ENCODE results near the gene OPA1.

The OPA1 gene

GRCh38 chr3:193614430-193614829 is 21.4 kb downstream of the OPA1 start:
- H3K27ac ChIP-seq (ENCODE audit: low read length), result no peak overlapping the region
- no peaks in the 10 kb centered on the region for H3K9me3 ChIP-seq (ENCODE audit: insufficient read depth, low read length, severe bottlenecking)
- no peak for TF ChIP-seq CTCF (IDR thresholded peaks at IDR 0.05; ENCODE audit: borderline replicate concordance, extremely low read depth, low read length, poor library complexity, severe bottlenecking)
- TF ChIP-seq EZH2 (IDR thresholded peaks at IDR 0.05; ENCODE audit: borderline replicate concordance, low read depth, low read length, severe bottlenecking), result no peak
- no peak overlapping the region for H3K4me2 ChIP-seq (ENCODE audit: insufficient read depth, low read length)
- H3K79me2 ChIP-seq (ENCODE audit: insufficient read depth, low read length), result peaks cover 45% of the 10 kb centered on the region
- no peak for DNase-seq
- H3K4me3 ChIP-seq (ENCODE audit: low read depth in 1 of 2, low read length in 2 of 2), result no peak overlapping the region
- no peak overlapping the region for H2AFZ ChIP-seq (ENCODE audit: low read depth, low read length)
- peaks cover 7% of the 10 kb centered on the region; the same call in 1 of the 2 replicates for H3K4me1 ChIP-seq (ENCODE audit: insufficient read depth, low read length)
- H4K20me1 ChIP-seq (ENCODE audit: insufficient read depth, low read length), result peaks cover 14% of the 10 kb centered on the region; the same call in 1 of the 2 replicates
- H3K27me3 ChIP-seq (ENCODE audit: insufficient read depth, low read length, poor library complexity), result no peaks in the 10 kb centered on the region
- no peak overlapping the region for H3K9ac ChIP-seq (ENCODE audit: low read depth, low read length)
- peak; percentile 87 for ATAC-seq (ENCODE audit: insufficient read depth, low read depth)
- H3K36me3 ChIP-seq (ENCODE audit: insufficient read depth, low read length), result peaks cover 54% of the 10 kb centered on the region

GRCh38 chr3:193617628-193618027 is 24.6 kb downstream of the OPA1 start:
- H3K27ac ChIP-seq (ENCODE audit: low read length), result no peak overlapping the region
- H3K4me3 ChIP-seq (ENCODE audit: low read depth in 1 of 2, low read length in 2 of 2), result no peak overlapping the region
- H3K9ac ChIP-seq (ENCODE audit: low read depth, low read length), result no peak overlapping the region
- no peak for DNase-seq
- no peaks in the 10 kb centered on the region for H3K9me3 ChIP-seq (ENCODE audit: insufficient read depth, low read length, severe bottlenecking)
- peaks cover 75% of the 10 kb centered on the region for H3K36me3 ChIP-seq (ENCODE audit: insufficient read depth, low read length)
- H4K20me1 ChIP-seq (ENCODE audit: insufficient read depth, low read length), result peaks cover 13% of the 10 kb centered on the region; the same call in 1 of the 2 replicates
- H3K79me2 ChIP-seq (ENCODE audit: insufficient read depth, low read length), result peaks cover 29% of the 10 kb centered on the region
- no peak for ATAC-seq (ENCODE audit: insufficient read depth, low read depth)
- H2AFZ ChIP-seq (ENCODE audit: low read depth, low read length), result no peak overlapping the region
- no peaks in the 10 kb centered on the region for H3K27me3 ChIP-seq (ENCODE audit: insufficient read depth, low read length, poor library complexity)
- TF ChIP-seq CTCF (IDR thresholded peaks at IDR 0.05; ENCODE audit: borderline replicate concordance, extremely low read depth, low read length, poor library complexity, severe bottlenecking), result no peak
- no peak for TF ChIP-seq EZH2 (IDR thresholded peaks at IDR 0.05; ENCODE audit: borderline replicate concordance, low read depth, low read length, severe bottlenecking)
- peaks cover 7% of the 10 kb centered on the region; the same call in 1 of the 2 replicates for H3K4me1 ChIP-seq (ENCODE audit: insufficient read depth, low read length)
- no peak overlapping the region for H3K4me2 ChIP-seq (ENCODE audit: insufficient read depth, low read length)

GRCh38 chr3:193620057-193620456 is 27.0 kb downstream of the OPA1 start:
- Histone ChIP-seq H3K27me3 (ENCODE audit: insufficient read depth, low read length, poor library complexity) (no peaks in the 10 kb centered on the region), H3K36me3 (ENCODE audit: insufficient read depth, low read length) (peaks cover 65% of the 10 kb centered on the region), H2AFZ (ENCODE audit: low read depth, low read length) (no peak overlapping the region), H4K20me1 (ENCODE audit: insufficient read depth, low read length) (peaks cover under 1% of the 10 kb centered on the region; the same call in 1 of the 2 replicates), H3K4me3 (ENCODE audit: low read depth in 1 of 2, low read length in 2 of 2) (no peak overlapping the region), H3K9ac (ENCODE audit: low read depth, low read length) (no peak overlapping the region), H3K4me1 (ENCODE audit: insufficient read depth, low read length) (no peaks in the 10 kb centered on the region), H3K9me3 (ENCODE audit: insufficient read depth, low read length, severe bottlenecking) (no peaks in the 10 kb centered on the region), H3K4me2 (ENCODE audit: insufficient read depth, low read length) (no peak overlapping the region), H3K79me2 (ENCODE audit: insufficient read depth, low read length) (peaks cover 7% of the 10 kb centered on the region; the same call in 1 of the 2 replicates), H3K27ac (ENCODE audit: low read length) (no peak overlapping the region)
- no peak for TF ChIP-seq EZH2 (IDR thresholded peaks at IDR 0.05; ENCODE audit: borderline replicate concordance, low read depth, low read length, severe bottlenecking)
- no peak for TF ChIP-seq CTCF (IDR thresholded peaks at IDR 0.05; ENCODE audit: borderline replicate concordance, extremely low read depth, low read length, poor library complexity, severe bottlenecking)
- no peak for ATAC-seq (ENCODE audit: insufficient read depth, low read depth)
- DNase-seq, result no peak

Measured in DND-41 (cell line).